SK-N-SH treated with all-trans-retinoic acid at 6 μM for 48 hours (cell line): ENCODE results near the gene PACSIN2.

Source experiments
- ATAC-seq: fragments of 200-7000 bp; cut with Tn5 transposase; 3 replicates; pipeline ENCODE4 v1.9.1; 2020; ENCODE audit warnings: mild to moderate bottlenecking, moderate library complexity
- ARNTL ChIP-seq: fragments of 450-650 bp; formaldehyde crosslinking; IDR thresholded peaks from 2 replicates; pipeline ENCODE4 v1.5.0; 2020; ENCODE audit warnings: low read depth, mild to moderate bottlenecking, moderate library complexity, borderline replicate concordance
- CSDC2 ChIP-seq: fragments of 250-450 bp; sonication (Bioruptor Pico); IDR thresholded peaks from 2 replicates; pipeline ENCODE4 v1.5.0; 2020; ENCODE audit warnings: mild to moderate bottlenecking, moderate library complexity
- CSRNP3 ChIP-seq: fragments of 250-450 bp; sonication (Bioruptor Pico); IDR thresholded peaks from 2 replicates; pipeline ENCODE4 v1.5.1; 2021; ENCODE audit warnings: mild to moderate bottlenecking, moderate library complexity
- ESRRG ChIP-seq: fragments of 250-450 bp; sonication (Bioruptor Pico); IDR thresholded peaks from 2 replicates; pipeline ENCODE4 v1.6.1; 2021; ENCODE audit warnings: mild to moderate bottlenecking
- GLIS3 ChIP-seq: fragments of 250-450 bp; sonication (Bioruptor Pico); IDR thresholded peaks from 2 replicates; pipeline ENCODE4 v1.5.0; 2020; ENCODE audit warnings: mild to moderate bottlenecking, moderate library complexity
- ISL1 ChIP-seq: fragments of 250-450 bp; sonication (Bioruptor Pico); IDR thresholded peaks from 2 replicates; pipeline ENCODE4 v2.1.2; 2022; ENCODE audit warnings: mild to moderate bottlenecking, moderate library complexity
- OSR1 ChIP-seq: fragments of 250-450 bp; sonication (Bioruptor Pico); IDR thresholded peaks from 2 replicates; pipeline ENCODE4 v1.8.0; 2022; ENCODE audit warnings: moderate library complexity, mild to moderate bottlenecking, inconsistent platforms
- PATZ1 ChIP-seq: fragments of 250-450 bp; sonication (Bioruptor Pico); IDR thresholded peaks from 2 replicates; pipeline ENCODE4 v1.8.0; 2020; ENCODE audit warnings: mild to moderate bottlenecking, moderate library complexity, borderline replicate concordance
- PPARA ChIP-seq: fragments of 250-450 bp; sonication (Bioruptor Pico); IDR thresholded peaks from 2 replicates; pipeline ENCODE4 v1.5.0; 2020; ENCODE audit warnings: mild to moderate bottlenecking, borderline replicate concordance
- RARB ChIP-seq: fragments of 250-450 bp; sonication (Bioruptor Pico); IDR thresholded peaks from 2 replicates; pipeline ENCODE4 v1.8.0; 2021; ENCODE audit warnings: mild to moderate bottlenecking, moderate library complexity
- SNAI2 ChIP-seq: fragments of 250-450 bp; sonication (Bioruptor Pico); IDR thresholded peaks from 2 replicates; pipeline ENCODE4 v1.5.0; 2020; ENCODE audit warnings: mild to moderate bottlenecking, moderate library complexity
- TCF4 ChIP-seq: fragments of 250-450 bp; sonication (Bioruptor Pico); IDR thresholded peaks from 2 replicates; pipeline ENCODE4 v1.8.0; 2021; ENCODE audit warnings: mild to moderate bottlenecking, moderate library complexity, borderline replicate concordance
- TOX ChIP-seq: fragments of 250-450 bp; sonication (Bioruptor Pico); IDR thresholded peaks from 2 replicates; pipeline ENCODE4 v1.8.0; 2021; ENCODE audit warnings: mild to moderate bottlenecking, moderate library complexity, borderline replicate concordance
- ZC3H10 ChIP-seq: fragments of 250-450 bp; sonication (Bioruptor Pico); IDR thresholded peaks from 2 replicates; pipeline ENCODE4 v1.5.1; 2021; ENCODE audit warnings: mild to moderate bottlenecking, moderate library complexity
- ZFP3 ChIP-seq: fragments of 250-450 bp; sonication (Bioruptor Pico); IDR thresholded peaks from 2 replicates; pipeline ENCODE4 v1.5.0; 2020; ENCODE audit warnings: mild to moderate bottlenecking, moderate library complexity
- ZFP30 ChIP-seq: fragments of 450-650 bp; formaldehyde crosslinking; IDR thresholded peaks from 2 replicates; pipeline ENCODE4 v1.5.0; 2022; ENCODE audit warnings: mild to moderate bottlenecking, moderate library complexity
- ZNF565 ChIP-seq: fragments of 450-650 bp; formaldehyde crosslinking; conservative IDR thresholded peaks from 2 replicates; pipeline ENCODE4 v1.5.0; 2020; ENCODE audit warnings: low read depth, mild to moderate bottlenecking, moderate library complexity
- ZNF70 ChIP-seq: fragments of 450-650 bp; formaldehyde crosslinking; IDR thresholded peaks from 2 replicates; pipeline ENCODE4 v1.5.0; 2020; ENCODE audit warnings: mild to moderate bottlenecking, moderate library complexity
- ZNF8 ChIP-seq: fragments of 450-650 bp; formaldehyde crosslinking; IDR thresholded peaks from 2 replicates; pipeline ENCODE4 v1.5.0; 2020; ENCODE audit warnings: mild to moderate bottlenecking, moderate library complexity
- TF ChIP-seq, protein P1 (sequence below): fragments of 250-450 bp; sonication (Bioruptor Pico); IDR thresholded peaks from 2 replicates; pipeline ENCODE4 v1.8.0; 2021; ENCODE audit warnings: low read depth, mild to moderate bottlenecking, moderate library complexity, borderline replicate concordance
- TF ChIP-seq, protein P2 (sequence below): fragments of 250-450 bp; sonication (Bioruptor Pico); IDR thresholded peaks from 2 replicates; pipeline ENCODE4 v1.5.0; 2020; ENCODE audit warnings: mild to moderate bottlenecking, moderate library complexity
- TF ChIP-seq, protein P3 (sequence below): fragments of 250-450 bp; sonication (Bioruptor Pico); IDR thresholded peaks from 2 replicates; pipeline ENCODE4 v1.5.1; 2020; ENCODE audit warnings: low read depth, mild to moderate bottlenecking, moderate library complexity

The PACSIN2 gene

GRCh38 chr22:42856179-42856864 is 158.6 kb downstream of the PACSIN2 start:
- ATAC-seq, result peak; percentile 8; the same call in 1 of the 3 replicates
- no peak for TF ChIP-seq RARB (CRISPR knock-in tag)
- TF ChIP-seq CSDC2 (CRISPR knock-in tag), result no peak
- TF ChIP-seq ZNF70 (CRISPR knock-in tag), result no peak
- TF ChIP-seq ARNTL, result no peak
- TF ChIP-seq ZNF8 (CRISPR knock-in tag), result no peak
- TF ChIP-seq ZFP3 (CRISPR knock-in tag), result no peak
- TF ChIP-seq ZNF565 (CRISPR knock-in tag), result no peak
- TF ChIP-seq CSRNP3 (CRISPR knock-in tag), result no peak
- TF ChIP-seq ZFP30 (CRISPR knock-in tag), result no peak
- TF ChIP-seq, protein P1, sequence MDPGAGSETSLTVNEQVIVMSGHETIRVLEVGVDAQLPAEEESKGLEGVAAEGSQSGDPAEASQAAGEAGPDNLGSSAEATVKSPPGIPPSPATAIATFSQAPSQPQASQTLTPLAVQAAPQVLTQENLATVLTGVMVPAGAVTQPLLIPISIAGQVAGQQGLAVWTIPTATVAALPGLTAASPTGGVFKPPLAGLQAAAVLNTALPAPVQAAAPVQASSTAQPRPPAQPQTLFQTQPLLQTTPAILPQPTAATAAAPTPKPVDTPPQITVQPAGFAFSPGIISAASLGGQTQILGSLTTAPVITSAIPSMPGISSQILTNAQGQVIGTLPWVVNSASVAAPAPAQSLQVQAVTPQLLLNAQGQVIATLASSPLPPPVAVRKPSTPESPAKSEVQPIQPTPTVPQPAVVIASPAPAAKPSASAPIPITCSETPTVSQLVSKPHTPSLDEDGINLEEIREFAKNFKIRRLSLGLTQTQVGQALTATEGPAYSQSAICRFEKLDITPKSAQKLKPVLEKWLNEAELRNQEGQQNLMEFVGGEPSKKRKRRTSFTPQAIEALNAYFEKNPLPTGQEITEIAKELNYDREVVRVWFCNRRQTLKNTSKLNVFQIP (CRISPR knock-in tag), result no peak
- TF ChIP-seq, protein P2, sequence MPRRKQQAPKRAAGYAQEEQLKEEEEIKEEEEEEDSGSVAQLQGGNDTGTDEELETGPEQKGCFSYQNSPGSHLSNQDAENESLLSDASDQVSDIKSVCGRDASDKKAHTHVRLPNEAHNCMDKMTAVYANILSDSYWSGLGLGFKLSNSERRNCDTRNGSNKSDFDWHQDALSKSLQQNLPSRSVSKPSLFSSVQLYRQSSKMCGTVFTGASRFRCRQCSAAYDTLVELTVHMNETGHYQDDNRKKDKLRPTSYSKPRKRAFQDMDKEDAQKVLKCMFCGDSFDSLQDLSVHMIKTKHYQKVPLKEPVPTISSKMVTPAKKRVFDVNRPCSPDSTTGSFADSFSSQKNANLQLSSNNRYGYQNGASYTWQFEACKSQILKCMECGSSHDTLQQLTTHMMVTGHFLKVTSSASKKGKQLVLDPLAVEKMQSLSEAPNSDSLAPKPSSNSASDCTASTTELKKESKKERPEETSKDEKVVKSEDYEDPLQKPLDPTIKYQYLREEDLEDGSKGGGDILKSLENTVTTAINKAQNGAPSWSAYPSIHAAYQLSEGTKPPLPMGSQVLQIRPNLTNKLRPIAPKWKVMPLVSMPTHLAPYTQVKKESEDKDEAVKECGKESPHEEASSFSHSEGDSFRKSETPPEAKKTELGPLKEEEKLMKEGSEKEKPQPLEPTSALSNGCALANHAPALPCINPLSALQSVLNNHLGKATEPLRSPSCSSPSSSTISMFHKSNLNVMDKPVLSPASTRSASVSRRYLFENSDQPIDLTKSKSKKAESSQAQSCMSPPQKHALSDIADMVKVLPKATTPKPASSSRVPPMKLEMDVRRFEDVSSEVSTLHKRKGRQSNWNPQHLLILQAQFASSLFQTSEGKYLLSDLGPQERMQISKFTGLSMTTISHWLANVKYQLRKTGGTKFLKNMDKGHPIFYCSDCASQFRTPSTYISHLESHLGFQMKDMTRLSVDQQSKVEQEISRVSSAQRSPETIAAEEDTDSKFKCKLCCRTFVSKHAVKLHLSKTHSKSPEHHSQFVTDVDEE (CRISPR knock-in tag), result no peak
- TF ChIP-seq OSR1 (CRISPR knock-in tag), result no peak
- TF ChIP-seq, protein P3, sequence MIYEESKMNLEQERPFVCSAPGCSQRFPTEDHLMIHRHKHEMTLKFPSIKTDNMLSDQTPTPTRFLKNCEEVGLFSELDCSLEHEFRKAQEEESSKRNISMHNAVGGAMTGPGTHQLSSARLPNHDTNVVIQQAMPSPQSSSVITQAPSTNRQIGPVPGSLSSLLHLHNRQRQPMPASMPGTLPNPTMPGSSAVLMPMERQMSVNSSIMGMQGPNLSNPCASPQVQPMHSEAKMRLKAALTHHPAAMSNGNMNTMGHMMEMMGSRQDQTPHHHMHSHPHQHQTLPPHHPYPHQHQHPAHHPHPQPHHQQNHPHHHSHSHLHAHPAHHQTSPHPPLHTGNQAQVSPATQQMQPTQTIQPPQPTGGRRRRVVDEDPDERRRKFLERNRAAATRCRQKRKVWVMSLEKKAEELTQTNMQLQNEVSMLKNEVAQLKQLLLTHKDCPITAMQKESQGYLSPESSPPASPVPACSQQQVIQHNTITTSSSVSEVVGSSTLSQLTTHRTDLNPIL (CRISPR knock-in tag), result no peak
- TF ChIP-seq PPARA (CRISPR knock-in tag), result no peak
- TF ChIP-seq ISL1 (CRISPR knock-in tag), result no peak
- no peak for TF ChIP-seq SNAI2

DNA sequence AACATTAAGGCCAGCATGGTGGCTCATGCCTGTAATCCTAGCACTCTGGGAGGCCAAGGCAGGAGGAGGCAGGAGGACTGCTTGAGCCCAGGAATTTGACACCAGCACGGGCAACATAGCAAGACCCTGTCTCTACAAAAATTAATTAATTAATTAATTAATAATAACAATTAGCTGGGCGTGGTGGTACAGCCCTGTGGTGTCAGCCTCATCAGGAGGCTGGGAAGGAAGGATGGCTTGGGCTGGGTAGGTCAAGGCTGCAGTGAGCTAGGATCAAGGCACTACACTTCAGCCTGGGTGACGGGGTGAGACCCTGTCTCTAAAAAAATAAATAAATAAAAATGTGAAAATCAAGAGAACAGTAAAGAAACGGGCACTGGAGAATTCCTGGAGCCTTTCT is 159.2 kb downstream of the PACSIN2 start:
- TF ChIP-seq TOX (CRISPR knock-in tag) (no peak), TCF4 (CRISPR knock-in tag) (no peak), OSR1 (CRISPR knock-in tag) (no peak), SNAI2 (no peak), GLIS3 (CRISPR knock-in tag) (no peak), ZC3H10 (CRISPR knock-in tag) (no peak), ZFP30 (CRISPR knock-in tag) (no peak)
- TF ChIP-seq, protein P3 (CRISPR knock-in tag), result no peak
- ATAC-seq, result no peak

GRCh38 chr22:42855211-42855610 is 159.7 kb downstream of the PACSIN2 start:
- TF ChIP-seq, protein P3 (CRISPR knock-in tag), result no peak
- TF ChIP-seq PATZ1 (CRISPR knock-in tag) (no peak), ESRRG (CRISPR knock-in tag) (no peak), TCF4 (CRISPR knock-in tag) (no peak), ZFP30 (CRISPR knock-in tag) (no peak), ZNF8 (CRISPR knock-in tag) (no peak)
- no peak for ATAC-seq
